Testis (tissue), 3 donors: ENCODE results near the gene IZUMO2. TPM values are rescaled to one million over a fixed set of nuclear protein-coding genes. Genes with fewer than 3 reads are reported as not detected.
A peak's percentile ranks its signal among the peaks of the same experiment; 100 is the strongest.

Source experiments
- DNase-seq: peaks from one replicate; pipeline ENCODE4 v3.0.0-alpha.2; 2019
- H3K27ac ChIP-seq, 2 donors: fragments of 200-600 bp; sonication (generic); one replicate each; pipeline ENCODE4 v1.5.1; 2019
- H3K27me3 ChIP-seq: fragments of 200-600 bp; sonication (generic); one replicate; pipeline ENCODE4 v1.5.1; 2019
- H3K36me3 ChIP-seq: fragments of 200-600 bp; sonication (generic); one replicate; pipeline ENCODE4 v1.5.1; 2017; ENCODE audit warnings: low read depth; ENCODE audit errors: missing control alignments
- H3K4me1 ChIP-seq: fragments of 200-600 bp; sonication (generic); one replicate; pipeline ENCODE4 v1.5.1; 2019
- H3K4me3 ChIP-seq, 2 donors: fragments of 200-600 bp; sonication (generic); one replicate each; pipeline ENCODE4 v1.5.1; 2017 to 2019
- H3K9me3 ChIP-seq: fragments of 200-600 bp; sonication (generic); one replicate; pipeline ENCODE4 v1.5.1; 2017
- POLR2A ChIP-seq: fragments of 450-650 bp; IDR thresholded peaks from one replicate; pipeline ENCODE4 v1.6.1; 2017; ENCODE audit warnings: antibody characterized with exemption, mild to moderate bottlenecking, moderate library complexity
- WGBS, 2 donors: methylation state at CpG; one replicate each; pipeline ENCODE4 v1.1.5; 2018; 5-methylcytosine and 5-hydroxymethylcytosine counted together
- intact Hi-C: fragments of 100-400 bp; cut with DNase I; formaldehyde crosslinking; loops from one replicate; pipeline ENCODE4 v1.15.1; 2023; ENCODE audit warnings: low total_unique reads
- polyA plus RNA-seq: library from polyadenylated mRNA; stranded (reverse); fragments of 350-450 nt; fragmentation: Illumina TruSeq; extraction: RNeasy Lipid Tissue Mini Kit (QIAGEN cat#74804); gene quantifications from one replicate; pipeline ENCODE4 v1.2.3, GENCODE V29; 2014; ENCODE audit warnings: low read depth, low replicate concordance; ENCODE audit not compliant: insufficient read depth
- total RNA-seq, 2 donors: library from RNA; depleted of rRNA; stranded (reverse); fragments of >200 nt; gene quantifications; one replicate each; pipeline ENCODE4 v1.2.3, GENCODE V29; 2016
- TF ChIP-seq, protein P1 (sequence below), 3 experiments: fragments of 450-650 bp in 2 of 3; fragments of 200-600 bp in 1 of 3; sonication (generic) in 1 of 3; IDR thresholded peaks; one replicate each; pipeline ENCODE4 v1.5.1; 2016 to 2019; ENCODE audit warnings: antibody characterized with exemption in 3 of 3, mild to moderate bottlenecking in 2 of 3, moderate library complexity in 1 of 3

IZUMO2 gene
- total and polyA plus RNA-seq, 3 donors from 2014 or later = 18.0 to 56.1 (median 37.3) TPM

DNA sequence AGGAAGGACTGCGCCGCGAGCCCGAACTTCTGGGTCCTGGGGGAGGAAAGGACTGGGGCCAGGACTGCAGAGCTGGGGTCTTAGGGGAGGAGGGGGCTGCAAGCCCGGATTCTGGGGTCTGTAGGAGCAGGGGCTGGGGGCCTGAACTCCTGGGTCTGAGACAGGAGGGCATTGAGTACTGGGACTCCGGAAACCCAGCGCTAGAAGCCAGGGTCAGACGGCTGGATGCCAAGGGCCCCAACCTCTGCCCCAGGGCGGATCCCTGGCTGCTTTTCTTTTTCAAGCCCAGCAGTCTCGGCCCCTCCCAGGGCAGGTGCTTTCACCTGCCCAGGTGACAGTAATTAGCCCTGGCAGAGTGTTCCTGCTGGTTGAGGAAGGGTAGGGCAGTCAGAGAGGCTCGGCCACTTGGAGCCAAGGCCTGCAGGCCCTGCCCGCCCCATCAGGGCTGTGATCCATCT, 42.6 kb upstream of the IZUMO2 start:
- no peak for TF ChIP-seq POLR2A
- TF ChIP-seq, protein P1, sequence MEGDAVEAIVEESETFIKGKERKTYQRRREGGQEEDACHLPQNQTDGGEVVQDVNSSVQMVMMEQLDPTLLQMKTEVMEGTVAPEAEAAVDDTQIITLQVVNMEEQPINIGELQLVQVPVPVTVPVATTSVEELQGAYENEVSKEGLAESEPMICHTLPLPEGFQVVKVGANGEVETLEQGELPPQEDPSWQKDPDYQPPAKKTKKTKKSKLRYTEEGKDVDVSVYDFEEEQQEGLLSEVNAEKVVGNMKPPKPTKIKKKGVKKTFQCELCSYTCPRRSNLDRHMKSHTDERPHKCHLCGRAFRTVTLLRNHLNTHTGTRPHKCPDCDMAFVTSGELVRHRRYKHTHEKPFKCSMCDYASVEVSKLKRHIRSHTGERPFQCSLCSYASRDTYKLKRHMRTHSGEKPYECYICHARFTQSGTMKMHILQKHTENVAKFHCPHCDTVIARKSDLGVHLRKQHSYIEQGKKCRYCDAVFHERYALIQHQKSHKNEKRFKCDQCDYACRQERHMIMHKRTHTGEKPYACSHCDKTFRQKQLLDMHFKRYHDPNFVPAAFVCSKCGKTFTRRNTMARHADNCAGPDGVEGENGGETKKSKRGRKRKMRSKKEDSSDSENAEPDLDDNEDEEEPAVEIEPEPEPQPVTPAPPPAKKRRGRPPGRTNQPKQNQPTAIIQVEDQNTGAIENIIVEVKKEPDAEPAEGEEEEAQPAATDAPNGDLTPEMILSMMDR (IDR thresholded peaks at IDR 0.05) = no peak
- whole genome bisulfite sequencing, 2 donors = 0 to 25% methylated on average over 1 to 12 of the region's 12 CpGs
- Histone ChIP-seq H3K27ac (no peak overlapping the region), H3K4me1 (no peaks in the 10 kb centered on the region), H3K4me3 (peak overlapping the region in 1 of 2 donors; percentile 35), H3K36me3 (no peaks in the 10 kb centered on the region), H3K9me3 (no peaks in the 10 kb centered on the region), H3K27me3 (no peaks in the 10 kb centered on the region)
- intact Hi-C loops = no loop called here
- no peak for DNase-seq

DNA sequence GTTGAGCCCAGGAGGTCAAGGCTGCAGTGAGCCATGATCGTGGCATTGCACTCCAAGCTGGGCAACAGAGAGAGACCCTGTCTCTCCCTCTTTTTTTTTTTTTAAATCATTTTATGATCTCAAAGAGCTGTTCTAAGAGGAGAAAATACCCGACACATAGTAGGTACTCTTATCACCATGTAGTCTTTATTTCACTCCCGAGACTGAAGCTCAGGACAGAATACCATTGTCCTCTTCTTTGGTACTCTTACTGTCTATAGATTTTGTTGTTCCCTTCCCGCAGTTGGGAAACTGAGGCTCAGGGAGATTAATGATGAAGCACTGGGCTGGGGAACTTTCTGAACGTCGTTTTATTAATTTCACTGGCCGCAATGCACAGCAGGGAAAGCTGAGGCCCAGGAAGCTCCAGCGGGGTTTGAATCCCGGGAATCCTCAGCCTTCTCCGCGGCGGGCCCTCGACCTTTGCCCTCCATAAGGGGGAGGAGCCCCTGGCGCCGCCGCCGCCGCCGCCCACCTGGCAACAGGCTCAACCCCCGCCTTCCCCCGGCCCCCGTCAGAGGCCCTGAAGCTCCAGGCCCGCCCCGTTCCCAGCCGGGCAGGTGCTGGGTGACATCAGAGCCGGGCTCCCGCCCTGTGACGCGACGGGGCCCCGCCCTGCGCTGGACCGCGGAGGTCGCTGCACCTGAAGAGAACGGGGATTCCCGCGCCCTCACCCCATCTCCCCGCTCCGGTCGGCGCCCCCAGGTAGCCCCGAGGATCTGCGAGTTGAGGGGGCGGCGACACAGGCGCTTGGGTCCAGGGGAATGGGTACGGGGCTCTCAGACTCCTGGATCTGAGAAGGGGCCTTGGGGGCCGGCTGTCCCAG, 42.0 kb upstream of the IZUMO2 start:
- Histone ChIP-seq H3K27ac (no peak overlapping the region), H3K36me3 (no peaks in the 10 kb centered on the region), H3K4me3 (peak overlapping the region in 1 of 2 donors; percentile 35), H3K27me3 (no peaks in the 10 kb centered on the region), H3K4me1 (no peaks in the 10 kb centered on the region), H3K9me3 (no peaks in the 10 kb centered on the region)
- TF ChIP-seq POLR2A = no peak
- 12 to 16% methylated on average over 8 to 23 of the region's 49 CpGs for WGBS, 2 donors
- intact Hi-C loops = no loop called here
- DNase-seq = peak; percentile 41

- H3K4me3 ChIP-seq = peak overlapping the region in 1 of 2 donors; percentile 49
- intact Hi-C loops = no loop called here
- H3K36me3 ChIP-seq = no peaks in the 10 kb centered on the region
- DNase-seq = no peak
- no peaks in the 10 kb centered on the region for H3K27me3 ChIP-seq
- WGBS, 2 donors = 42 to 47% methylated on average over 7 of the region's 7 CpGs
- no peak for TF ChIP-seq POLR2A
- TF ChIP-seq, protein P1 (IDR thresholded peaks at IDR 0.05) = no peak
- H3K4me1 ChIP-seq = peaks cover 3% of the 10 kb centered on the region
- H3K9me3 ChIP-seq = no peaks in the 10 kb centered on the region
- H3K27ac ChIP-seq = no peak overlapping the region
Observed at GRCh38 chr19:50204081-50204428, 41.0 kb upstream of the IZUMO2 start.

GRCh38 chr19:50203281-50204080, 40.4 kb upstream of the IZUMO2 start, which contains the start of gene MYH14:
Gene MYH14, plus strand, starts transcription at chr19:50203622. Its CDS starts 6,744 bp downstream, at chr19:50210366.
- 1% methylated on average over 9 to 77 of the region's 78 CpGs for WGBS, 2 donors
- TF ChIP-seq, protein P1 (IDR thresholded peaks at IDR 0.05) = no peak
- TF ChIP-seq POLR2A = no peak

GRCh38 chr19:50202962-50203280, 39.8 kb upstream of the IZUMO2 start:
- H3K4me3 ChIP-seq = peak overlapping the region; percentile 39 to 49
- no peaks in the 10 kb centered on the region for H3K27me3 ChIP-seq
- H3K27ac ChIP-seq = no peak overlapping the region
- no peaks in the 10 kb centered on the region for H3K9me3 ChIP-seq
- H3K4me1 ChIP-seq = peaks cover 10% of the 10 kb centered on the region
- no peaks in the 10 kb centered on the region for H3K36me3 ChIP-seq
- DNase-seq = no peak
- intact Hi-C loops = no loop called here
- TF ChIP-seq, protein P1 (IDR thresholded peaks at IDR 0.05) = no peak
- no peak for TF ChIP-seq POLR2A
- WGBS, 2 donors = 4 to 12% methylated on average over 11 to 18 of the region's 18 CpGs

More at GRCh38 chr19:50203281-50204080, 40.4 kb upstream of the IZUMO2 start, which contains the start of gene MYH14:
- Histone ChIP-seq H3K27me3 (no peaks in the 10 kb centered on the region), H3K27ac (no peak within 1 kb of the TSS), H3K9me3 (no peaks in the 10 kb centered on the region), H3K4me3 (peak within 1 kb of the TSS; percentile 39 to 49), H3K4me1 (peaks cover 9% of the 10 kb centered on the region), H3K36me3 (no peaks in the 10 kb centered on the region)
- peak; percentile 90 for DNase-seq
- intact Hi-C loops = no loop called here
